GM12891 (cell line): ENCODE measurements around the gene MUC6.

Experiments used
- PAX5 ChIP-seq: IDR thresholded peaks from 2 replicates; pipeline ENCODE4 v1.6.1; 2011; ENCODE audit warnings: low read length, moderate library complexity, mild to moderate bottlenecking; ENCODE audit not compliant: insufficient read depth, severe bottlenecking
- POLR2A ChIP-seq: IDR thresholded peaks from 2 replicates; pipeline ENCODE4 v1.6.1; 2011; ENCODE audit warnings: low read depth, low read length, control low read depth
- POLR2AphosphoS5 ChIP-seq: IDR thresholded peaks from 2 replicates; pipeline ENCODE4 v1.6.1; 2011; ENCODE audit warnings: low read depth, low read length, control low read depth
- POU2F2 ChIP-seq: IDR thresholded peaks from 2 replicates; pipeline ENCODE4 v1.6.1; 2011; ENCODE audit warnings: low read depth, mild to moderate bottlenecking, control low read depth, low read length, moderate library complexity
- SPI1 ChIP-seq: IDR thresholded peaks from 2 replicates; pipeline ENCODE4 v1.6.1; 2011; ENCODE audit warnings: low read depth, low read length, control low read depth
- TAF1 ChIP-seq: IDR thresholded peaks from 2 replicates; pipeline ENCODE4 v1.6.1; 2011; ENCODE audit warnings: low read depth, low read length, control low read depth

GRCh38 chr11:1000357-1001278 is 35.9 kb downstream of the MUC6 start:
- no peak for TF ChIP-seq POLR2A
- TF ChIP-seq TAF1 = no peak
- no peak for TF ChIP-seq POLR2AphosphoS5
- TF ChIP-seq POU2F2 = no peak
- no peak for TF ChIP-seq PAX5
- TF ChIP-seq SPI1 = no peak
